Naive B cell (primary cell): ENCODE results near the gene ATAD3B. TPM values are rescaled to one million over a fixed set of nuclear protein-coding genes. Genes with fewer than 3 reads are reported as not detected.
"Not testable (repeated sequence)": the region's sequence is repeated elsewhere in the genome, so short reads cannot be mapped to it uniquely, and the experiment has no call there.

Experiments
- ATAC-seq, 2 donors: fragments of 150-1000 bp; cut with Tn5 transposase; 2 replicates each; pipeline ENCODE4 v1.10.0; 2021; ENCODE audit warnings: low read depth in 2 of 2, mild to moderate bottlenecking in 2 of 2, moderate library complexity in 2 of 2
- DNase-seq: peaks from one replicate; pipeline ENCODE4 v3.0.0; 2022
- H3K27ac Mint-ChIP-seq, 6 donors: one replicate each; pipeline ENCODE4 v1.8.0; 2020 to 2022; ENCODE audit warnings: mild to moderate bottlenecking in 6 of 6, mixed read lengths in 6 of 6, moderate library complexity in 5 of 6, inconsistent platforms in 2 of 6
- H3K27me3 Mint-ChIP-seq, 3 donors: one replicate each; pipeline ENCODE4 v1.8.0; 2021 to 2022; ENCODE audit warnings: mixed read lengths in 3 of 3, mild to moderate bottlenecking in 1 of 3
- H3K36me3 Mint-ChIP-seq, 2 donors: one replicate each; pipeline ENCODE4 v1.8.0; 2020 to 2022; ENCODE audit warnings: mixed read lengths in 2 of 2, inconsistent platforms in 1 of 2, mild to moderate bottlenecking in 1 of 2
- H3K4me1 Mint-ChIP-seq, 3 donors: one replicate each; pipeline ENCODE4 v1.8.0; 2020 to 2022; ENCODE audit warnings: mixed read lengths in 3 of 3, inconsistent platforms in 1 of 3, mild to moderate bottlenecking in 1 of 3, moderate library complexity in 1 of 3
- H3K4me3 Mint-ChIP-seq, 8 donors: one replicate each; pipeline ENCODE4 v1.8.0; 2020 to 2022; ENCODE audit warnings: mild to moderate bottlenecking in 8 of 8, mixed read lengths in 8 of 8, moderate library complexity in 8 of 8, inconsistent platforms in 2 of 8
- H3K9me3 Mint-ChIP-seq, 7 donors: one replicate each; pipeline ENCODE4 v1.8.0; 2020 to 2022; ENCODE audit warnings: mixed read lengths in 7 of 7, mild to moderate bottlenecking in 5 of 7, inconsistent platforms in 2 of 7, moderate library complexity in 1 of 7
- polyA plus RNA-seq, 6 donors: library from polyadenylated mRNA; unstranded; fragments of 300-500 nt; fragmentation: Illumina TruSeq; gene quantifications; one replicate each; pipeline ENCODE4 v1.2.3, GENCODE V29; 2021; ENCODE audit warnings: low read depth in 6 of 6

Gene ATAD3B
- polyA plus RNA-seq, 6 donors from 2014 or later = 0.20 to 10.2 (median 2.9) TPM

DNA sequence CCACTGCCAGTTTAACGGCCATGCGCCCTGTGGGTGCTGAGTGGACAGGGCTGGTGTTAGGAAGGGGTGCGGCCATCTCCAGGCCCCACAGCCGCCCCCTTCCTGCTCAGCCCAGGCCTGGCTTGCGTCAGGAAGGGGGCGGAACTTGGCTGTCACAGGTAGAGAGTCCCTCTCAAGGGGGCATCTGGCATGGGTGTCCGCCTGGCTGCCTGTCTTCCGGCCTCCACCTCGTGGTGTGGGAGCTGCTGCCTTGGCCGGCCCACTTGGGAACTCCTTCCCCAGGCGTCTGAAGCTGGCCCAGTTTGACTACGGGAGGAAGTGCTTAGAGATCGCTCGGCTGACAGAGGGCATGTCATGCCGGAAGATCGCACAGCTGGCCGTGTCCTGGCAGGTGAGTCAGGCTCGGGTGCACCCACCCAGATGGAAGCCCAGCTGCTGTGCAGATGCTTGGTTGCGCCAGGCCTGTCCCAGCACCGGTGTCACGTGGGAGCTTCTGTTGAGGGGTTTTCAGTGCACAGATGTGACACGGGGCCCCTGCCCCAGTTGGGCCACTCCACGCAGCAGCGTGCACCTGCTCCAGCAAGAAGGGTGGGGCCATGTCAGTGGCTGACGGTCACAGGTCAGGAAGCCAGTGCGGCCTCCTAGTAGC, 9.1 kb upstream of the ATAD3B start:
- Mint-ChIP-seq H3K27ac (peak overlapping the region in 3 of 6 donors; percentile 29 to 53 (median 32)), H3K4me3 (peak overlapping the region in 1 of 8 donors; percentile 24), H3K36me3 (no peaks in the 10 kb centered on the region), H3K9me3 (no peaks in the 10 kb centered on the region), H3K4me1 (no peaks in the 10 kb centered on the region), H3K27me3 (peaks cover 0 to 6% (median 0%) of the 10 kb centered on the region in 3 donors)
- DNase-seq (peak; percentile 7), ATAC-seq (peak; percentile 61 to 80)

- no peak for ATAC-seq
- Mint-ChIP-seq H3K4me3 (no peak overlapping the region), H3K27ac (no peak overlapping the region), H3K36me3 (no peaks in the 10 kb centered on the region), H3K4me1 (no peaks in the 10 kb centered on the region), H3K9me3 (no peaks in the 10 kb centered on the region), H3K27me3 (peaks cover 0 to 6% (median 0%) of the 10 kb centered on the region in 3 donors)
- no peak for DNase-seq
Measured at GRCh38 chr1:1463312-1463711, 8.3 kb upstream of the ATAD3B start.

DNA sequence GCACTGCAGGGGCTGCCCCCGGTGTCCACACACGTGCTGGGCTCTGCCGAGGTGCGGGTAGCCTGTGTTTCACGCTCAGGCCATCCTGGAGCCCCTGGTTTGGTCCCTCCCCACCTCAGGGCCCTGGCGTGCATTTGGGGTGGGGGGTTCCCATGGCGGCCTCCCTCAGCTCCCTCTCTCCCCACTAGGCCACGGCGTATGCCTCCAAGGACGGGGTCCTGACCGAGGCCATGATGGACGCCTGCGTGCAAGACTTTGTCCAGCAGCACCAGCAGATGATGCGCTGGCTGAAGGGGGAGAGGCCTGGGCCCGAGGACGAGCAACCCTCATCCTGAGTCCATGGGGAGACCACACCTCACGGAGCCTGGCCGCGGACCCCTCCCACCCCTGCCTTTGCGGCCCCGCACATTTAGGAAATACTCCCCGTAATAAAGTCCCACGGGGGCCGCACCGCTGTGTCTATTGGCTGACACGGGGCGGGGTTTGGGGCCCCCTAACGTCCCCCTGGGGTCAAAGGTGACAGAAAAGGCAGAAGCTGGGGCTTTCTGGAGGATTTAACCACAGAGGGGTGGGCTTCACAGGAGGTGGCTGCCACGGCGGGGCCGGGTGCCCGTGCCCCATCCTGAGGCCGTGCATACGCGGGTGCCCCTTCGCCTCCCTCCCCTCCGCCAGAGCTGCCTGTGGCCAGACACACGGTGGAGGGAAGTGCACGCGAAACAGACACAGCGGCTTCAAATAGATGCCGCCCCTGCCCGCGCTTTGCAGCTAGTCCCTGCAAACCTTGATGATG, 3.2 kb upstream of the ATAD3B start:
- not testable (repeated sequence) for H3K27ac Mint-ChIP-seq, H3K4me3 Mint-ChIP-seq, DNase-seq, H3K36me3 Mint-ChIP-seq, ATAC-seq, H3K27me3 Mint-ChIP-seq, H3K9me3 Mint-ChIP-seq
- peaks cover 8 to 27% (median 25%) of the 10 kb centered on the region in 3 donors for H3K4me1 Mint-ChIP-seq

GRCh38 chr1:1470626-1471388, 758 bp upstream of the ATAD3B start:
- H3K36me3 Mint-ChIP-seq = no peaks in the 10 kb centered on the region
- H3K4me3 Mint-ChIP-seq = peak overlapping the region; percentile 82 to 97 (median 92)
- H3K4me1 Mint-ChIP-seq = peaks cover 12 to 35% (median 33%) of the 10 kb centered on the region in 3 donors
- DNase-seq (peak; percentile 32), ATAC-seq (peak; percentile 20 to 25)
- H3K9me3 Mint-ChIP-seq = no peaks in the 10 kb centered on the region
- H3K27ac Mint-ChIP-seq = peak overlapping the region; percentile 67 to 97 (median 93)
- no peaks in the 10 kb centered on the region for H3K27me3 Mint-ChIP-seq

DNA sequence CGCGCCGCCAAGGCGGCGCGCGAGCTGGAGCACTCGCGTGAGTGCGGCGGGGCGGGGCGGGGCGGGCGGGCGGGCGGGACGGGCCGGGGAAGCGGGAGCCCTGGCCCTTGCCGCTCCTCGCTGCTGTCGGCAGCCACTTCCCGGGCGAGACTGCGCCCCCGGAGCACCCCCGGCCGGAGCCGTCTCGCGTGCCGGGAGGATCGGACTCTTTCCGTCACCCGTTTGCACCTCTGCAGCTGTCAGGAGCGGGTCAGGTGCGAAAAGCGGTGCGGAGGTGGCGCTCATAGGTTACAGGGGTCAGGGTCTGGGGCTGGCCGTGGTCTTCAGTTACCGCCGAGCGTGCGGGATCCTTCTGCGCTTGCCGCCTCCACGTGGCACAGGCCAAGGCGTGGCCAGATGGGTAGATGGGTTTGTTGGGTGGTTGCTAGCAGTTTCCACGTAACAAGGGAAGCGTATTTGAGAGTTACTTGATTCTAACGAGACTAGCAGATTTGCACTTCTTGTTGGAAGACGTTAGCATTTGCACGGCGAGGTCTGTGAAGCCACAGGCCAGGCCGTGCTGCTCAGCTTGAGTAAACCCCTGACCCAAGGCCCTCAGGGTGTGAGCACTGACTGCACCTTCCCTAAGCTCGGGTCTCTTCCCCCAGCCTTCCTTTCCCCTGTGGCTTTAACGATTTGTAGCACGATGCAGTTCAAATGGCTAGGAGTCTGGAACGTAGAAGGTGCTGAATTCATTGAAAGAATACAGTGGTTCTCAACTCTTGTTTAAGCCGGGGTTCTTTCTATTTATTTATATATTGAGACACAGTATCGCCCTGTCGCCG, 700 bp downstream of the ATAD3B start:
- not testable (repeated sequence) for H3K9me3 Mint-ChIP-seq, H3K27me3 Mint-ChIP-seq, H3K36me3 Mint-ChIP-seq
- DNase-seq = peak; percentile 15
- H3K4me1 Mint-ChIP-seq = peaks cover 12 to 40% (median 38%) of the 10 kb centered on the region in 3 donors
- H3K27ac Mint-ChIP-seq = peak overlapping the region in 5 of 6 donors; percentile 34 to 93 (median 90)
- peak overlapping the region; percentile 67 to 90 (median 80) for H3K4me3 Mint-ChIP-seq
- peak; percentile 24 to 37 for ATAC-seq

DNA sequence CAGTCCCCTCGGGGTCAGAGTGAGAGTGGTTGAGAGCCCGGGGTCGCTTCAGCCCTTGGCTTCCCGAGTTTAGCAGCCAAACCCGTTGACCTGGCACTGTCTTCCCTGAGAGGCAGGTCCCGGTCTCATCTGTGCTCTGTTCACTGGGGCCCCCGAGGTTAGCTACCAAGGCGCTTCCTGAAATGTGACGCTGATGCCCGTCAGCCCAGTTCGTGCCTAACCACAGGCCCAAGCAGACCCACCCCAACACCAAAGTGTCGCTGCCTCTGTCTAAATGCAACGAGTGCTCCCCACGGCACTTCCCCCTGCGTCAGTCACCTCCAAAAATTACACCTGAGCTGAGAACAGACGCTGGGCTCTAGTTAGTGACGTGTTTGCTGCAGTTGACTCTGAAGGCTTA, 4.4 kb downstream of the ATAD3B start:
- DNase-seq, H3K4me3 Mint-ChIP-seq, ATAC-seq, H3K9me3 Mint-ChIP-seq, H3K27me3 Mint-ChIP-seq: not testable (repeated sequence)
- H3K4me1 Mint-ChIP-seq = peaks cover 15 to 35% (median 29%) of the 10 kb centered on the region in 3 donors
- peak overlapping the region in 1 of 6 donors; percentile 30 for H3K27ac Mint-ChIP-seq
- peaks cover 0 to 11% of the 10 kb centered on the region in 2 donors for H3K36me3 Mint-ChIP-seq

- DNase-seq (no peak), ATAC-seq (no peak)
- no peak overlapping the region for H3K4me3 Mint-ChIP-seq
- H3K4me1 Mint-ChIP-seq = peaks cover 12 to 32% (median 27%) of the 10 kb centered on the region in 3 donors
- no peak overlapping the region for H3K27ac Mint-ChIP-seq
- H3K36me3 Mint-ChIP-seq = peaks cover 0 to 11% of the 10 kb centered on the region in 2 donors
- H3K9me3 Mint-ChIP-seq = no peaks in the 10 kb centered on the region
- no peaks in the 10 kb centered on the region for H3K27me3 Mint-ChIP-seq
Measured at GRCh38 chr1:1477206-1477605, 5.6 kb downstream of the ATAD3B start.

DNA sequence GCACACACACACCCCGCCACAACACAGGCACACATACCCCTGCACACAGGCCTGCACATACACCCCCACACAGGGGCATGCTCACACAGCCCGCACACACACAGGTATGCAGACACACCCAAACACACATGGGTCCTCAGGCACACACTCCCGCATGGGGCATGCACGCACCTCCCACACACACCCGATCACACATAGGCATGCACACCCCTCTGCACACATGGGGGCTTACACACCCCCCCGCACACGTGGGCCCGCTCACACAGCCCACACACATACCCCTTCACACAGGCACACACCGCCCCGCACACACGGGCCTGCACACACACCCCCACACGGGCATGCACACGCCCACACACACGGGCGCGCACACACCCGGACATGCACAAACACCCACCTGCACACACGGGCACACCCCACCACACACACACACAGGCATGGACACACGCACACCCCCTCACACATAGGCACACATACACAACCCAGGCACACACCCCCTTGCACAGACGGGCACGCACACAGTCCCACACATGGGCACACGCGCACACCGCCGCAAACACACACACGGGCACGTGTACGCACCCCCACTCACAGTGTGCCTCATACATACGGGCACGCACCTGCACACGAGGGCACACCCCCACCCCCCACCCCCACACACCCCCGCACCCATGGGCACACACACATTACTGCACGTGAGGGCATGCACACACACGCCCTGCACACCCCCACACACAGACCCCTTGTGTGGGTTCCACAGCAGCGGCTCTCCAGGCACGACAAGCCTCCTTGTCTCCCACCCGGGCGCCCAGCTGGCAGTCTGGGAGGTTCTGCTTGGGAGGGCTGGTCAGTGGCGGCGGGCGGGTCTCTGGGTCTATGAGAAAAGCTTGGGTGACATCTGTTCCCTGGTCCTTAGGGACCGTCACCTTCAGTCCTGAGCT, 8.3 kb downstream of the ATAD3B start:
- H3K4me1 Mint-ChIP-seq = peaks cover 11 to 18% (median 12%) of the 10 kb centered on the region in 3 donors
- no peaks in the 10 kb centered on the region for H3K9me3 Mint-ChIP-seq
- H3K36me3 Mint-ChIP-seq = peaks cover 0 to 11% of the 10 kb centered on the region in 2 donors
- peak overlapping the region in 3 of 6 donors; percentile 52 to 74 (median 65) for H3K27ac Mint-ChIP-seq
- ATAC-seq (no peak), DNase-seq (no peak)
- no peaks in the 10 kb centered on the region for H3K27me3 Mint-ChIP-seq
- peak overlapping the region in 1 of 8 donors; percentile 25 for H3K4me3 Mint-ChIP-seq

DNA sequence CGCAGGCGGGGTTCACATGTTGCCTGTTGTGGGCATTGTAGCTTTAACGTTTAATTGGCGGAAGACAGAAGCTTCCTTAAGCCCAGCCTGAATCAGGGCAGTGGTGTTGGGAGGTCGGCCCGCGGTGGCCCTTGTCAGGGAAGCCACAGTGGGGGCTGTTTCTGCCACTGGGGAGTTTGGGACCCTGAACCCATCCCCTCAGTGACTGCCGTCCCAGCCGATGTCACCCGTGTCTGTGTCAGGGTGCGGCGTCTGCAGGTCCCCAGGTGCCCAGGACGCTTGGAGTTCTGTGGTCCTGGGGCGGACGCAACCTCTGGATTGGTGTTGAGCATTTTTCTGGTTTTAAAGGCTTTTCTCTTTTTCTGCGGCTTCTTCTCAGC, 8.9 kb downstream of the ATAD3B start:
- not testable (repeated sequence) for DNase-seq, ATAC-seq, H3K9me3 Mint-ChIP-seq, H3K4me3 Mint-ChIP-seq, H3K27me3 Mint-ChIP-seq, H3K27ac Mint-ChIP-seq
- peaks cover 0 to 11% of the 10 kb centered on the region in 2 donors for H3K36me3 Mint-ChIP-seq
- H3K4me1 Mint-ChIP-seq = peaks cover 9 to 16% (median 10%) of the 10 kb centered on the region in 3 donors

DNA sequence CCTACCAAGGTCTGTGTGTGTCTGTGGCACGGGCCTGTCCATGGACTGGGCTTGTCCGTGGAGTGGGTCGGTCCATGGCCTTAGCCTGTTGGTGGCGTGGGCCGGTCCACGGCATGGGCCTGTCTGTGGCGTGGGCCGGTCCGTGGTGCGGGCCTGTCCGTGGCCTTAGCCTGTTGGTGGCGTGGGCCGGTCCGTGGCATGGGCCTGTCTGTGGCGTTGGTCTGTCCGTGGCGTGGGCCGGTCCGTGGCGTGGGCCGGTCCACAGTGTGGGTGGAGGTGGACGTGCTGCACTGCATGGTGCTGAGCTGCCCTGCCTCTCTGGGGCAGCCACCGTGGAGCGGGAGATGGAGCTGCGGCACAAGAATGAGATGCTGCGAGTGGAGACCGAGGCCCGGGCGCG, 10.2 kb downstream of the ATAD3B start:
- H3K9me3 Mint-ChIP-seq = not testable (repeated sequence)

GRCh38 chr1:1482856-1483255, 11.3 kb downstream of the ATAD3B start:
- no peak overlapping the region for H3K27ac Mint-ChIP-seq
- H3K27me3 Mint-ChIP-seq = no peaks in the 10 kb centered on the region
- H3K4me1 Mint-ChIP-seq = peaks cover 4 to 9% (median 9%) of the 10 kb centered on the region in 3 donors
- H3K9me3 Mint-ChIP-seq = no peaks in the 10 kb centered on the region
- ATAC-seq (no peak), DNase-seq (no peak)
- H3K4me3 Mint-ChIP-seq = no peak overlapping the region
- peaks cover 0 to 11% of the 10 kb centered on the region in 2 donors for H3K36me3 Mint-ChIP-seq

More for the DNA sequence above, 10.2 kb downstream of the ATAD3B start:
- H3K4me3 Mint-ChIP-seq, H3K4me1 Mint-ChIP-seq, H3K27ac Mint-ChIP-seq, H3K27me3 Mint-ChIP-seq, DNase-seq, ATAC-seq: not testable (repeated sequence)
- H3K36me3 Mint-ChIP-seq = peaks cover 0 to 11% of the 10 kb centered on the region in 2 donors

DNA sequence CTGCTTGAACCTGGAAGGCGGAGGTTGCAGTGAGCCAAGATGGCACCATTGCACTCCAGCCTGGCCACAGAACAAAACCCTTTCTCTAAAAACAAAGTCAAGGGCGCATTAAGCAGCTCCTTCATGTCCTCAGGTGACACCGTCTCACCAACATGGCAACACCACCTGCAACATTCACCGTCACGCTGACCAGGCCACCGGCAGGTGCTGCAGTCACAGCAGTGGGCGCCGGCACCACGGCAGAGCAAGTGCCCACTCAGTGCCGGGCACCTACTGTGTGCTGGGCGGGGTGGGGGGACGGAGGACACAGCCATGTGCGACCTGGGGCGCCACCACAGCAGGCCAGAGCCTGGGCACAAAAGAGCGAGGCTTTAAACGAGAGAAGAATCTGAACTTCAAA, 12.1 kb downstream of the ATAD3B start:
- DNase-seq (no peak), ATAC-seq (no peak)
- H3K27ac Mint-ChIP-seq = no peak overlapping the region
- H3K36me3 Mint-ChIP-seq = peaks cover 0 to 11% of the 10 kb centered on the region in 2 donors
- H3K27me3 Mint-ChIP-seq = no peaks in the 10 kb centered on the region
- H3K4me3 Mint-ChIP-seq = no peak overlapping the region
- peaks cover 4 to 9% (median 9%) of the 10 kb centered on the region in 3 donors for H3K4me1 Mint-ChIP-seq
- no peaks in the 10 kb centered on the region for H3K9me3 Mint-ChIP-seq
